GM21825 (cell line): ENCODE results near the gene SEMA3B.
"Not testable (repeated sequence)": the region's sequence is repeated elsewhere in the genome, so short reads cannot be mapped to it uniquely, and the experiment has no call there.

ENCODE experiments used
- ATAC-seq: cut with Tn5 transposase; IDR thresholded peaks from one replicate; pipeline ENCODE4 v1.9.1; 2021; ENCODE audit warnings: mild to moderate bottlenecking, moderate library complexity; ENCODE audit not compliant: unreplicated experiment

The SEMA3B gene

DNA sequence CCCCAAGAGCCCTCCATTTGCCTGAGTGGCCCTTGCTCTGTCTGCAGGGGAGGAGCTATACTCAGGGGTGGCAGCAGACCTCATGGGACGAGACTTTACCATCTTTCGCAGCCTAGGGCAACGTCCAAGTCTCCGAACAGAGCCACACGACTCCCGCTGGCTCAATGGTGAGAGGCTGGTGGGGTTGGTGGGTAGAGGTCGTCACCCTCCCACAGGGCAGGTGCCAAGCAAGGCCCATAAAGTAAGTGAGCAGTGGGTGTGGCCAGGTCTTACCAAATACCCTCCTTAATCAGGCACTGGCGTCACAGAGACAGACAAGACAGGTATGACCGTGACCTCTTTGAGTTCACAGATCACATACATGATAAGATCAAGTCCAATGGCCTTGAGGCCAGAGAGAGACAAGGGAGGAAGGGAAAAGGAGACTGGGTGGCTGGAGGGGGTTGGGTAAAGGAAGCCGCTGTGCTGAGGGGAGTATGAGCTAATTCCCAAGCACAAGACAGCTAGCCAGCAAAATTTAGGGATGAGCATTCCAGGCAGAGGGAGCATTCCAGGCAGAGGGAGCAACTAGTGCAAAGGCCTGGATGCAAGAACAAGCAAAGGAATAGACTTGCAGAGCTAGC, 2.5 kb downstream of the SEMA3B start:
- ATAC-seq: no peak

DNA sequence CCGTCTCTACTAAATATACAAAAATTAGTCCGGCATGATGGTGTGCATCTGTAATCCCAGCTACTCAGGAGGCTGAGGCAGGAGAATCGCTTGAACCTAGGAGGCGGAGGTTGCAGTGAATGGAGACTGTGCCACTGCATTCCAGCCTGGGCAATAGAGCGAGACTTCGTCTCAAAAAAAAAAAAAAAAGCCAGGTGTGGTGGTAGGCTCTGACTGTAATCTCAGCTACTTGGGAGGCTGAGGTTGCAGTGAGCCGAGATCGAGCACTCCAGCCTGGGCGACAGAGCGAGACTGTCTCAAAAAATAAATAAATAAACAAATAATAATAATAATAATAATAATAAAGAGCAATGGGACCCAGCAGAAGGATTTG, 3.6 kb downstream of the SEMA3B start:
- ATAC-seq: not testable (repeated sequence)

DNA sequence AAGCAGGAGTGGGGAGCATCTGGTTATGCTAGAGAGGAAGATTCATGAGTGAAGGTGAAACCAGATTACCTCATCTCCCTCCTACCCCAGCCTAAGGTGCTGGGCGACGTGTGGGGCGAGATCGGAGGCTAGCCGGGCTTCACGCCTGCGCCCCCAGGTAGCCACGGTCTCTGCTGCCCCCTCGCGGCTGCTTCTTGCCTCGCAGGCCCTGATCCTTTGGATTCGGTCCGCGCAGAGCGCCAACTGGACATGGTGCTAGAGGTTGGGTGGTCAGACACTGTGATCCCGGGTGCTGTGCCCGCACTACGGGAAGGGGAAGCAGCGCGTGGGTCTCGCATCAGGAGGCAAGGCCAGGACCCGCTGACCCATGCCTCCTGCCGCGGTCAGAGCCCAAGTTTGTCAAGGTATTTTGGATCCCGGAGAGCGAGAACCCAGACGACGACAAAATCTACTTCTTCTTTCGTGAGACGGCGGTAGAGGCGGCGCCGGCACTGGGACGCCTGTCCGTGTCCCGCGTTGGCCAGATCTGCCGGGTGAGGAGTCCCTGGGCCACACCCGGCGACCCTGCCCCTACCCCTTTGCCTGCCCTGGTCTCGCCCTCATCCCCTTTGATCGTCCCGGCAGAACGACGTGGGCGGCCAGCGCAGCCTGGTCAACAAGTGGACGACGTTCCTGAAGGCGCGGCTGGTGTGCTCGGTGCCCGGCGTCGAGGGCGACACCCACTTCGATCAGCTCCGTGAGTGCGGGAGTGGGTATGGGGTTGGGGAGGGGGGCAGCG, 4.2 kb downstream of the SEMA3B start:
- peak; percentile 73 for ATAC-seq

- ATAC-seq: no peak
These were observed 4.7 kb downstream of the SEMA3B start for GRCh38 chr3:50273689-50274065.

DNA sequence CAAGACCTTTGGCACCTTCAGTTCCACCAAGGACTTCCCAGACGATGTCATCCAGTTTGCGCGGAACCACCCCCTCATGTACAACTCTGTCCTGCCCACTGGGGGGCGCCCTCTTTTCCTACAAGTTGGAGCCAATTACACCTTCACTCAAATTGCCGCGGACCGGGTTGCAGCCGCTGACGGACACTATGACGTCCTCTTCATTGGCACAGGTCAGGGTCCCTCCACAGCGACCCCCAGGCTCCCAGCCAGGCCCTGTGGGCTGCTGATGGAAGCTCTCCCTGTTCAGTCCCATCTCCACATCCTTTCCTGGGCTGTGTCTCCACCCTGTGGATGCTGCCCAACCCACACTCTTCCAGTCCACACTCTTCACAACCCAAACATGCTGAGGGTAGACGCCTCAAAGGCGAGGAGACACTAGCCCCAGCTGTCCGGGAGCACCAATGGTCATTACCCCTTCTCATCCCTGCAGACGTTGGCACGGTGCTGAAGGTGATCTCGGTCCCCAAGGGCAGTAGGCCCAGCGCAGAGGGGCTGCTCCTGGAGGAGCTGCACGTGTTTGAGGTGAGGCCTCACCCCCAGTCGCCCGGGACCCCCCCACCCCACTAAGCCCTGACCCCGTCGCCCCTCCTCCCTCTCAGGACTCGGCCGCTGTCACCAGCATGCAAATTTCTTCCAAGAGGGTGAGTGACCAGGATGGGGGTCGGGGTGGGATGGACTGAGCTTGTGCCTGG, 5.6 kb downstream of the SEMA3B start:
- ATAC-seq: no peak

DNA sequence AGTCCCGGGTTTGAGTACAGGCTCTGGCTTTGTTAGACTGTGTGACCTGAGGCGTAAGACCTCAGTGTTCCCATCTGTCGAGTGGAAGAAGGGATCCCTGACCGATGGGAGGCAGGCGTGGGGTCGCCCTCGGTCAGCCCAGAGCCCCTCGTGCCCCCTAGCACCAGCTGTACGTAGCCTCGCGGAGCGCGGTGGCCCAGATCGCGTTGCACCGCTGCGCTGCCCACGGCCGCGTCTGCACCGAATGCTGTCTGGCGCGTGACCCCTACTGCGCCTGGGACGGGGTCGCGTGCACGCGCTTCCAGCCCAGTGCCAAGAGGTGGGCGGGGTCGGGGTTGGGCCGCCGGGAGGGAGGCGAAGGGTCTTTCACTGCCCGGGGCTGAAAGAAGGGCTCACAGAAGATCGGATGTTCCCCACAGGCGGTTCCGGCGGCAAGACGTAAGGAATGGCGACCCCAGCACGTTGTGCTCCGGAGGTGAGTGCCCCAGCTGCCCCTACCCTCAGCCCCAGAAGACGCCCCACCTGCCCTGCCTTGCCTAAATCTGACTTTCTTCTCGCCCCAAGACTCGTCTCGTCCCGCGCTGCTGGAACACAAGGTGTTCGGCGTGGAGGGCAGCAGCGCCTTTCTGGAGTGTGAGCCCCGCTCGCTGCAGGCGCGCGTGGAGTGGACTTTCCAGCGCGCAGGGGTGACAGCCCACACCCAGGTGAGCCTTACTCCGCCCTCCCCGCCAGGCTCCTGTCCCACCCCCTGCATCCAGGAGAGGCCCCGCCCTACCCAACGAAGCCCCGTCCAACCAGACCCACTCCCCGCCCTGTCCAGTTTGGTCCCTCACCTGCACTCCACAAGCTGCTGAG, 6.4 kb downstream of the SEMA3B start:
- ATAC-seq: no peak

DNA sequence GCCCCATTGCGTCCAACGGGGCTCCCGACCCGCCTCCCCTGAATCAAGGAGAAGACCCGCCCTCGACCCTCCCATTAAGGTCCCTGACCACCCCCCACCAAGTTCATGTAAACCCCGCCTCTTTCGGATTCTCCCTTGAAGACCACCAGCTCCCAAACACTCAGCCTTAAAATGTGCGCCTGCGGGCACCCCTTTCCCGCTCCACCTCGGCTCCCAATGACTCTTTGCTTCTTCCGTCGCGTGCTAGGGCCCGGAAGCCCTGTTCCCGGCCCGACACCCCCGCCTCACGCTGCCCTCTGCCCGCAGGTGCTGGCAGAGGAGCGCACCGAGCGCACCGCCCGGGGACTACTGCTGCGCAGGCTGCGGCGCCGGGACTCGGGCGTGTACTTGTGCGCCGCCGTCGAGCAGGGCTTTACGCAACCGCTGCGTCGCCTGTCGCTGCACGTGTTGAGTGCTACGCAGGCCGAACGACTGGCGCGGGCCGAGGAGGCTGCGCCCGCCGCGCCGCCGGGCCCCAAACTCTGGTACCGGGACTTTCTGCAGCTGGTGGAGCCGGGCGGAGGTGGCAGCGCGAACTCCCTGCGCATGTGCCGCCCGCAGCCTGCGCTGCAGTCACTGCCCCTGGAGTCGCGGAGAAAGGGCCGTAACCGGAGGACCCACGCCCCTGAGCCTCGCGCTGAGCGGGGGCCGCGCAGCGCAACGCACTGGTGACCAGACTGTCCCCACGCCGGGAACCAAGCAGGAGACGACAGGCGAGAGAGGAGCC, 7.2 kb downstream of the SEMA3B start:
- ATAC-seq: no peak

DNA sequence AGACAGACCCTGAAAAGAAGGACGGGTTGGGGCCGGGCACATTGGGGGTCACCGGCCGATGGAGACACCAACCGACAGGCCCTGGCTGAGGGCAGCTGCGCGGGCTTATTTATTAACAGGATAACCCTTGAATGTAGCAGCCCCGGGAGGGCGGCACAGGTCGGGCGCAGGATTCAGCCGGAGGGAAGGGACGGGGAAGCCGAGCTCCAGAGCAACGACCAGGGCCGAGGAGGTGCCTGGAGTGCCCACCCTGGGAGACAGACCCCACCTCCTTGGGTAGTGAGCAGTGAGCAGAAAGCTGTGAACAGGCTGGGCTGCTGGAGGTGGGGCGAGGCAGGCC, 7.8 kb downstream of the SEMA3B start:
- no peak for ATAC-seq

DNA sequence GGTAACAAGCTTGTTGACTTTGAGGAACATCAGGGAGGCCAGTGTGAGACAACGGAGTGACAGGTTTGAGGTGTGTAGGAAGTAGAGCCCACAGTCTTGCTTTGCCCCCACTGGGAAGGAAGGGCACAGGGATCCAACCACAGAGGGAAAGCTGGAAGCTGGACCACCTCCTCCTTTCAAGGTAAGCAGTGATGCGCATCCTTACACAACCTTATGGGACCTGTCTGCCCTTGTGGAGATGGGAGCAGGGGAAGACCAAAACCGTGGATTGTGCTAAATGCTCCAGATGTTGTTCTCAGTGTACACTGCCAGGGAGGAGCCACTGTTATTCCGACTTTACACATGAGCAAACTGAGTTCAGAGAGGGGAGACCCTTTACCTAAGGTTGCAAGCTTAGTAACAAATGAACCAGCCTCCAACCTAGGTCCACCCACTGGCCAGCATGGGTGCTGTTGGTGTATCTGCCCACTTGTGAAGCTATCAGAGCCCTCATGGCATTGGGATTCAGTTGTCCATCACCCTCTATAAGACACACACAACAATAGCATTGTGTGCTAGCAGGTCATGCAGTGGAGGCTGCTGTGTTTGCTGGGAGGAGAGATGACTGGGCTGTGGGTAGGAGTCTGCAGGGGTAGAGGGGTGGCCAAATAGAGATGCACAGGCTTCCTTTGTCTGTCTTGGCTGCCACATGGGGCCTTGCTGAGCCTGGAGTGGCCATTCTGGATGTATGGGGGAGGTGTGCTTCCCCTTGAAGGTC, 9.4 kb downstream of the SEMA3B start:
- ATAC-seq: no peak

GRCh38 chr3:50278880-50279224, 9.9 kb downstream of the SEMA3B start, which contains the start of gene LSMEM2:
Gene LSMEM2, plus strand, starts transcription at chr3:50279087. Its CDS starts 27 bp downstream, at chr3:50279114.
- no peak for ATAC-seq

DNA sequence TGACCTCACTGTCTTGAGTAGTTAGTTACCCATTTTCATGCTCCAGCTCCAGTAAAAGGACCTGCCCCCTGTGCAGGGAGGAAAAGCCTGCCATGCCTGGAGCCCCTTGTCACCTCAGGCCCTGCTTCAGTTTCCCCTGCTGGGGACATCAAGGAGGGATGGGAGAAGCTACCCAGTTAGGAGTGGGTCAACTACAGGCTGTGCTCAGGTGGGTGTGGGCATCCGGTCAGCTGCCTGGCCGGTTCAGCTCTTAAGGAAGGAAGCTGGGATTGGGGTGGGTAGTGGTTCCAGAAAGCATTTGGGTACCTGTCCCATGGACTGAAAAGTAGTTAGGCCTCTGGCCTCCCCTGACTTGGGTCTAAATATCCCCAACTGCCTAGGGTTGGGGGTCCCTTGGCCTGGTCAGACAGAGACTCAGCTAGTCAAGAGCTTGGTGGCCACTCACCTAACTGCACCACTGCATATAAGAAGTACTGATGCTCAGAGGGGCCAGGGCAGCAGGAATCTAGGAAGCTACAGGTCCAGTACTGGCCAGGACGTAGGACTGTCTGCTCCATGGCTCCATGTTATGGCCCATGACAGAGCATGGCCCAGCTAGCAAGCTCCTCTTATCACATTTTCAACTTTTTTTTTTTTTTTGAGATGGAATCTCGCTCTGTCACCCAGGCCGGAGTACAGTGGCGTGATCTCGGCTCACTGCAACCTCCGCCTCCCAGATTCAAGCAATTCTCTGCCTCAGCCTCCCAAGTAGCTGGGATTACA, 10.5 kb downstream of the SEMA3B start:
- no peak for ATAC-seq

DNA sequence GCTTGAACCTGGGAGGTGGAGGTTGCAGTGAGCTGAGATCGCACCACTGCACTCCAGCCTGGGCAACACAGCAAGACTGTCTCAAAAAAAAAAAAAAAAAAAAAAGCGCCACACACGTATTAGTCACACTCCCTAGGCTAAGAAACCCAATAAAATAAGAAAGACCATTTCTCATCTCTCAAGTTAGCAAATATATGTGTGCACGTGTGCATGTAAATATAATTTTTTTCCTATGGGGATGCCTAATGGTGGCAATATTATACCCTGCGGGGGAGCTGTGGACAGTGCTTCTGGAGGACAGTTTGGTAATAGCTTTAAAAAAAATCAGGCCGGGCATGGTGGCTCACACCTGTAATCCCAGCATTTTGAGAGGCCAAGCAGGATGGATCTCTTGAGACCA, 15.2 kb downstream of the SEMA3B start:
- not testable (repeated sequence) for ATAC-seq

- no peak for ATAC-seq
These were observed 17.6 kb downstream of the SEMA3B start for GRCh38 chr3:50286322-50287227.

DNA sequence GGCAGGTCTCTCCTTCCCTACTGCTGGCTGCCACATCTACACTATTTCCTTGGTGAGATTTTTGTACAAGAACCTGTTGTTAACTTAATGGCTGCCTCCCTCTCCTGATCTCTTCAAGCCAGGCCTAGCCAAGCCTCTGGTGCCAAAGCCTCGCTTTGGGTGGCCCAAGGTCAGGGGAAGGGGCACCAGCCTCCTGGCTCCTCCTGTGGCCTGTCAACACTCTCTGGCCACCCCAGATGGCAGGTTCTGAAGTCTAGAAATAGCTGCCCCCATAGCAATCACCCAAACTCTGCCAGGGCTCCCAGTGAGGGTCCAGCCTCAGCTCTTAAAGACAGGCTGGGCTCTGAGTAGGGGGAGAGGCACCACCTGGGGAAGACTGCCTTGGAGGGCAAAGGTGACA, 18.3 kb downstream of the SEMA3B start:
- ATAC-seq: no peak

DNA sequence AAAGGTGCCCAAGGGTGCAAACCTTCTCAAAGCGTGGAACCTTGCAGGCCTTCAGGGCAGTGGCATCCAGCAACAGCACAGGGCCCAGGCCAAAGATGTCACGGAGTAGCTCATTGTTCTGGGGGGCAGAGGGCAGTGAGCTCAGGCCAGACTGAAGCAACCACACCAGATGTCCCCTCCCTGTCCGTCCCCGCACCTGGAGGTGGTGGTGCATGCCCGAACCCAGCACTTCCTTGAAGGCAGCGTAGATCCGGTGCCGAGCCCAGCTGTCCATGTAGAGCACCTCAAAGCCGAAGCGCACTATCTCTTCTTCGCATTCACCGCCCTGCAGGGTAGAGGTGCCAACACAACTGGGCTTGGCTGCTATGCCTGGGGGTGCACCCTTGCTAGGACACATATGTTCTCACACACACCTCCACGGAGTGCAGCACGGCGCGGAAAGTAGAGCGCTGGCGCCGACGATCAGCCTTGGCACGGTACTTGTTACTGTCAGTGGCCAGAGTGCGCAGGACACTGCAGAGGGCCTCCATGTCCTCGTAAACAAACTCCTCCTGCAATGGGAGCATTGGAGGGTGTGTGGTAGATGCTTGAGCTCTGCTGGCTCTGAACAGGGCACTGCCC, 19.6 kb downstream of the SEMA3B start:
- no peak for ATAC-seq

- ATAC-seq: no peak
These were observed 20.2 kb downstream of the SEMA3B start for GRCh38 chr3:50289130-50289529.

DNA sequence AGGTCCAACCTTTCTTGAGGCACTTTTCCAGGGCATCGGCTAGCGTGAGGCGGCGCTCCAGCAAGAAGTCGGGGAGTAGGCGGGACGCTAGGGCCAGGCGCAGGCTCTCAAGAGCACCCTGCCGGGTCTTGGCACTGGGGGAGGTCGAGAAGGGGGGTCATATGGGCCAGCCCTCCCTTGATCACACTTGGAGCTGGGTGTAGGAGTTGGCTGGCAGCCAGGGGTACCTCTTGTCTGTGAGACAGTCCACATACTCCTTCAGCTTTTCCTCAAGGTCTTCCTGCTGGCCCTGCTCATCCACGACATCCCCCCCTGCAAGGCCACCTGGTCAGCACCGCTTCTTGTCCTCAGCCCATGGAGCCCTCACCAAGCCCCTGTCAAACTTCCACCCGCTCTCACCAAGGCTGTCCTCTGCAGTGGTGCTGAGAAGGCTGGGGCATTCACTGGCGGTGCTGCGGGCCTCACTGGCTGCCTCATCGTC, 21.3 kb downstream of the SEMA3B start:
- no peak for ATAC-seq
